Omental fat pad (tissue), 4 donors: Measurements from ENCODE around the gene CCDC192. TPM values are rescaled to one million over a fixed set of nuclear protein-coding genes. Genes with fewer than 3 reads are reported as not detected.

Experiments
- ATAC-seq: fragments of 150-250 bp; one replicate; pipeline ENCODE4 v1.9.1; 2016; ENCODE audit warnings: mild to moderate bottlenecking, moderate library complexity; ENCODE audit not compliant: low FRiP score
- DNase-seq: peaks from one replicate; pipeline ENCODE4 v3.0.0-alpha.2; 2019; ENCODE audit warnings: low spot score
- CTCF ChIP-seq, 3 donors: fragments of 450-650 bp; IDR thresholded peaks; one replicate each; pipeline ENCODE4 v1.5.1; 2016 to 2017; ENCODE audit warnings: antibody characterized with exemption in 3 of 3, mild to moderate bottlenecking in 3 of 3, moderate library complexity in 2 of 3
- total RNA-seq, 4 donors: library from RNA; depleted of rRNA; stranded (reverse); fragments of >200 nt; gene quantifications; one replicate each; pipeline ENCODE4 v1.1.0, GENCODE V29; 2016

Gene CCDC192
- total RNA-seq, 4 donors from 2014 or later = 0.56 TPM; not detected in 3

- ATAC-seq = no peak
Measured at GRCh38 chr5:127801751-127802476, 98.7 kb downstream of the CCDC192 start.

GRCh38 chr5:127802477-127802865 lies 99.3 kb downstream of the CCDC192 start:
- DNase-seq (no peak), ATAC-seq (no peak)
- TF ChIP-seq CTCF (IDR thresholded peaks at IDR 0.05) = no peak

More at GRCh38 chr5:127801751-127802476, 98.7 kb downstream of the CCDC192 start:
- no peak for TF ChIP-seq CTCF (IDR thresholded peaks at IDR 0.05)
- no peak for DNase-seq

GRCh38 chr5:127804886-127805426 lies 101.8 kb downstream of the CCDC192 start:
- TF ChIP-seq CTCF (IDR thresholded peaks at IDR 0.05) = no peak
- no peak for DNase-seq
- no peak for ATAC-seq

- no peak for ATAC-seq
- DNase-seq = no peak
Measured at GRCh38 chr5:127805448-127805847, 102.3 kb downstream of the CCDC192 start.

GRCh38 chr5:127806776-127807175 lies 103.6 kb downstream of the CCDC192 start:
- no peak for DNase-seq
- no peak for TF ChIP-seq CTCF (IDR thresholded peaks at IDR 0.05)
- no peak for ATAC-seq

More at GRCh38 chr5:127805448-127805847, 102.3 kb downstream of the CCDC192 start:
- no peak for TF ChIP-seq CTCF (IDR thresholded peaks at IDR 0.05)

- no peak for DNase-seq
- no peak for TF ChIP-seq CTCF (IDR thresholded peaks at IDR 0.05)
- ATAC-seq = no peak
Measured at GRCh38 chr5:127809533-127809932, 106.3 kb downstream of the CCDC192 start.

- TF ChIP-seq CTCF (IDR thresholded peaks at IDR 0.05) = no peak
- ATAC-seq (no peak), DNase-seq (no peak)
Measured at GRCh38 chr5:127810017-127810416, 106.8 kb downstream of the CCDC192 start.
